Esophagus squamous epithelium (tissue), 5 donors: ENCODE data around the gene ALDH3A2. TPM values are rescaled to one million over a fixed set of nuclear protein-coding genes. Genes with fewer than 3 reads are reported as not detected.

Experiments used
- DNase-seq: peaks from one replicate; lab custom pipeline; 2025; lab: John Stamatoyannopoulos, UW
- H3K27ac ChIP-seq, 4 donors: fragments of 200-600 bp; sonication (generic); one replicate each; pipeline ENCODE4 v1.5.1; 2016 to 2019; ENCODE audit warnings: mild to moderate bottlenecking in 1 of 4
- H3K27me3 ChIP-seq, 4 donors: fragments of 200-600 bp; sonication (generic); 1 replicate in 3 of 4; 2 replicates in 1 of 4; pipeline versions ENCODE4 v1.5.1 to v1.6.0; 2017 to 2021; ENCODE audit warnings: antibody characterized with exemption in 1 of 4
- H3K36me3 ChIP-seq, 3 donors: fragments of 200-600 bp; sonication (generic); one replicate each; pipeline ENCODE4 v1.5.1; 2016 to 2019
- H3K4me1 ChIP-seq, 3 donors: fragments of 200-600 bp; sonication (generic); one replicate each; pipeline ENCODE4 v1.5.1; 2017 to 2019
- H3K4me3 ChIP-seq, 4 donors: fragments of 200-600 bp; sonication (generic); 1 replicate in 3 of 4; 2 replicates in 1 of 4; pipeline ENCODE4 v1.5.1; 2016 to 2019; ENCODE audit warnings: mild to moderate bottlenecking in 2 of 4, moderate library complexity in 1 of 4
- H3K9me3 ChIP-seq, 3 donors: fragments of 200-600 bp; sonication (generic); one replicate each; pipeline ENCODE4 v1.5.1; 2016 to 2019
- POLR2A ChIP-seq, 4 donors: fragments of 450-650 bp; IDR thresholded peaks; one replicate each; pipeline ENCODE4 v1.6.1; 2017; ENCODE audit warnings: antibody characterized with exemption in 4 of 4, mild to moderate bottlenecking in 4 of 4, moderate library complexity in 3 of 4
- whole genome bisulfite sequencing, 2 donors: methylation state at CpG; one replicate each; pipeline ENCODE4 v1.1.5; 2018; 5-methylcytosine and 5-hydroxymethylcytosine counted together
- intact Hi-C: fragments of 100-400 bp; cut with DNase I; formaldehyde crosslinking; loops from one replicate; pipeline ENCODE4 v1.15.0; 2022
- total RNA-seq, 4 donors: library from RNA; depleted of rRNA; stranded (reverse); fragments of >200 nt; gene quantifications; one replicate each; pipeline ENCODE4 v1.1.0, GENCODE V29; 2016
- TF ChIP-seq, protein P1 (sequence below), 6 experiments: fragments of 450-650 bp in 4 of 6; fragments of 200-600 bp in 2 of 6; sonication (generic) in 2 of 6; IDR thresholded peaks; one replicate each; pipeline ENCODE4 v1.5.1; 2016 to 2019; ENCODE audit warnings: antibody characterized with exemption in 6 of 6, mild to moderate bottlenecking in 4 of 6, moderate library complexity in 4 of 6
- donor health status: DM: yes; HTN: yes; CAD: no.

Gene ALDH3A2
- total RNA-seq, 4 donors from 2014 or later: 169 to 351 (median 305) TPM

DNA sequence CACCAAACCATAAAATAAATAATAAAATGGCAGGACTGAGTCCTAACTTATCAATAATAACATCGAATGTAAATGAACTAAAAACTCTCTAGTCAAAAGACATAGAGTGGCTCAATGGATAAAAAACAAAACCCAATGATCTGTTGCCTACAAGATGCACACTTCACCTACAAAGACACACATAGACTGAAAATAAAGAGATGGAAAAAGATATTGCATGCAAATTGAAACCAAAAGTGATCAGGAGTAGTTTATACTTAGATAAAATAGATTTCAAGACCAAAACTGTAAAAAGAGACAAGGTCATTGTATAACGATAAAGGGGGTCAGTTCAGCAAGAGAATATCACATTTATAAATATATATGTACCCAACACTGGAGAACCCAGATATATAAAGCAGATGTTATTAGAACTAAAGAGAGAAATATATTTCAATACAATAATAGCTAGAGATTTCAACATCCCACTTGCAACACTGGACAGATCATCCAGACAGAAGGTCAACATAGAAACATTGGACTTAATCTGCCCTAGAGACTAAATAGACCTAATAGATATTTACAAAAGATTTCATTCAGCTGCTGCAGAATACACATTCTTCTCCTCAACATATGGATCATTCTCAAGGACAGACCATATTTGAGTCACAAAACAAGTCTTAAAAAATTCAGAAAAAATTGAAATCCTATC, 38.0 kb downstream of the ALDH3A2 start:
- WGBS, 2 donors: 92 to 97% methylated on average over 2 of the region's 2 CpGs
- H3K27me3 ChIP-seq: no peaks in the 10 kb centered on the region
- no peak overlapping the region for H3K4me3 ChIP-seq
- no peaks in the 10 kb centered on the region for H3K4me1 ChIP-seq
- TF ChIP-seq, protein P1, sequence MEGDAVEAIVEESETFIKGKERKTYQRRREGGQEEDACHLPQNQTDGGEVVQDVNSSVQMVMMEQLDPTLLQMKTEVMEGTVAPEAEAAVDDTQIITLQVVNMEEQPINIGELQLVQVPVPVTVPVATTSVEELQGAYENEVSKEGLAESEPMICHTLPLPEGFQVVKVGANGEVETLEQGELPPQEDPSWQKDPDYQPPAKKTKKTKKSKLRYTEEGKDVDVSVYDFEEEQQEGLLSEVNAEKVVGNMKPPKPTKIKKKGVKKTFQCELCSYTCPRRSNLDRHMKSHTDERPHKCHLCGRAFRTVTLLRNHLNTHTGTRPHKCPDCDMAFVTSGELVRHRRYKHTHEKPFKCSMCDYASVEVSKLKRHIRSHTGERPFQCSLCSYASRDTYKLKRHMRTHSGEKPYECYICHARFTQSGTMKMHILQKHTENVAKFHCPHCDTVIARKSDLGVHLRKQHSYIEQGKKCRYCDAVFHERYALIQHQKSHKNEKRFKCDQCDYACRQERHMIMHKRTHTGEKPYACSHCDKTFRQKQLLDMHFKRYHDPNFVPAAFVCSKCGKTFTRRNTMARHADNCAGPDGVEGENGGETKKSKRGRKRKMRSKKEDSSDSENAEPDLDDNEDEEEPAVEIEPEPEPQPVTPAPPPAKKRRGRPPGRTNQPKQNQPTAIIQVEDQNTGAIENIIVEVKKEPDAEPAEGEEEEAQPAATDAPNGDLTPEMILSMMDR (IDR thresholded peaks at IDR 0.05): no peak
- TF ChIP-seq POLR2A (IDR thresholded peaks at IDR 0.05): no peak
- peaks cover 0 to 2% (median 0%) of the 10 kb centered on the region in 3 donors for H3K36me3 ChIP-seq
- intact Hi-C loops: no loop called here
- no peak for DNase-seq
- H3K27ac ChIP-seq: no peak overlapping the region
- H3K9me3 ChIP-seq: no peaks in the 10 kb centered on the region

DNA sequence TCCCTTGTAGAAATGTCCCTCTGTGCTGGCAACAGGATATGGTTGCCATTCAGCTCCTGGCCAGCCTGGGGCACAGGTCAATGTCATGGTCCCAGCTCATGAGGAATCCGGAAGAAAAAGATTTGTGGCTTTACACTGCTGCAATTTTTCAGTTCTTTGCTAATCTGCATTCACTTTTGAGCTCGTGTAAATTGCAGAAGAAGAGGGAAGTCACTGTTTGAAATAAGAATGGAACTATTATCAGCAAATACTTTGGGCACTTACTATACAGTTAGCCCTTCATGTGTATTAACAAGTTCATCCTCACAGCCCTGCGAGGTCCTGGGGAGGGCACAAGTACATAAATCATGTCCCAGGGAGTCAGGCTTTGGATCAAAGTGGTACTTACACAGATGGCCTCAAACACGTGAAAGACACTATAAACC, 53.7 kb downstream of the ALDH3A2 start:
- Histone ChIP-seq H3K9me3 (no peaks in the 10 kb centered on the region), H3K27me3 (no peaks in the 10 kb centered on the region), H3K4me1 (peaks cover 8 to 20% (median 9%) of the 10 kb centered on the region in 3 donors), H3K36me3 (no peaks in the 10 kb centered on the region), H3K4me3 (no peak overlapping the region), H3K27ac (no peak overlapping the region)
- no peak for TF ChIP-seq POLR2A (IDR thresholded peaks at IDR 0.05)
- TF ChIP-seq, protein P1 (IDR thresholded peaks at IDR 0.05): no peak
- DNase-seq: no peak
- 76 to 79% methylated on average over 4 of the region's 4 CpGs for WGBS, 2 donors
- intact Hi-C loops: no loop called here

DNA sequence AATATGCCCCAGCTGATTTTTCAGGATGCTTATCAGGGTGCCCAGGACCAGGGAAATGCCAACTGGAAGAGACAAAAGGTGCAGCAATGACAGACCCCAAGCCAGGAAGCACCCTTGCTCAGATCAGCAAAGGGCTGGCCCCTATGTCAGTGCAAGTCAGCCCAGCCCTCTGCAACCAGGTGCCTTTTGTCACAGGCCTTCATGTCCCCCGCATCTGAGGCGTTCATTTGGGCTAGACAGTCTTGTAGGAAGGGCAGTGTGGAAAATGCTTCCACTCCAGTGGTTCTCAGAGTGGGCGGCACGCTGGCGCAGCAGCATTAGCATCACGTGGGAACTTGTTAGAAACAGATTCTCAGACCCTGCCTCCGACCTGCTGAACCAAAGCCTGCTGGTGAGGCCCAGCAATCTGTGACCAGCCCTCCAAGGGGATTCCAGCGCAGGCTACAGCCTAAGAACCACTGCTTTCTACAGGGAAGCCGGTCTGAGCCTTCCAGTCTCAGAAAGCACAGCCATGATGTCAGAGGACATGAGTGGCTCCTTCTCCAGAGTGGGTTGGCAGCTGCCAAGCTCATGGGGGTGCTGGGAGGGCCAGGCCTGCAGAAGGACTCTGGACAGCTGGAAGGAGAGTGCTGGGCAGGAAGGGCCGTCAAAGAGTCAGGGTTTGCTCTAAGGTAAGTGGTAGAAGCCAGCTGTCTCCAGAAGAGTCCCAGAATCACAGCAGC, 54.7 kb downstream of the ALDH3A2 start:
- no peaks in the 10 kb centered on the region for H3K36me3 ChIP-seq
- peaks cover 14 to 30% (median 16%) of the 10 kb centered on the region in 3 donors for H3K4me1 ChIP-seq
- no peaks in the 10 kb centered on the region for H3K27me3 ChIP-seq
- intact Hi-C loops: no loop called here
- H3K4me3 ChIP-seq: no peak overlapping the region
- H3K27ac ChIP-seq: no peak overlapping the region
- H3K9me3 ChIP-seq: no peaks in the 10 kb centered on the region
- DNase-seq: no peak
- TF ChIP-seq, protein P1 (IDR thresholded peaks at IDR 0.05): no peak
- no peak for TF ChIP-seq POLR2A (IDR thresholded peaks at IDR 0.05)
- 78 to 84% methylated on average over 3 to 7 of the region's 10 CpGs for WGBS, 2 donors

DNA sequence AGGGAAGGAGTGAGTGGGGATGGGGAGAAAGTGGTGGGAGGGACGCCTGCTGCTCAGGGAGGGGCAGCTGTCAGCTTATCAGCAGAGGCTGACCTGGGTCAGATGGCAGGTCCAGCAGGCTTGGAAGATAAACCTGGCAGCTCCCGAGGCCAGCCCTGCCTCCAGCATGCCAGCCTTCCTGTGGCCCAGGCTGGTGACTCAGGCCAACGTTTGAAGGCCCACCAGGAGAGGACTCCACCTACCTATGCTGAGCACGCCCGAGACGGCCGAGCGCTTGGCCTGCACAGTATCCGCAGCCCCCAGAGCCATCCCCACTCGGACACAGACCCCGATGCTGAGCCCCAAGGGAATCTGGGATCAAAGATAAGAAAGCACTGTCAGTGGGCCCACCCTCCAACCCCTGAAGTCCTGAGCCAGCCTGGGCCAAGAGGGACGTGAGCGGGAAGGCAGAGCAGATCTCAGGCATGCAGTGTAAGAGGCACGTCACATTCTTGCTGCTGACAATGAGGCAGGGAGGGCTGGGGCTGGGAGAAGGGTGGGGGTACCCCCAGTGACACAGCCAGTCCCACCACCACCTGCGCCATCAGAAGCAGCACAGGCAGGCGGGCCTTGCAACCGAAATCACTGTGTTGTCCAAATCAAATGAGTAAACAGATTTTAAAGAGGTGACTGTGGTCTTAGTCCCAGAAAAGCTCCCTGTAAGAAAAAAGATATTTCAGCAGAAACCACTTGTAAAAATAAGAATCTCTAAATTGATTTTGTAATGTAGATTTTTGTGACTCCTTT, 55.5 kb downstream of the ALDH3A2 start:
- DNase-seq: no peak
- TF ChIP-seq, protein P1 (IDR thresholded peaks at IDR 0.05): no peak
- TF ChIP-seq POLR2A (IDR thresholded peaks at IDR 0.05): no peak
- no peaks in the 10 kb centered on the region for H3K9me3 ChIP-seq
- H3K4me3 ChIP-seq: no peak overlapping the region
- H3K36me3 ChIP-seq: no peaks in the 10 kb centered on the region
- intact Hi-C loops: no loop called here
- no peaks in the 10 kb centered on the region for H3K27me3 ChIP-seq
- H3K27ac ChIP-seq: no peak overlapping the region
- 89 to 100% methylated on average over 7 to 14 of the region's 17 CpGs for WGBS, 2 donors
- H3K4me1 ChIP-seq: peaks cover 14 to 38% (median 16%) of the 10 kb centered on the region in 3 donors
